HG03558 (cell line): ENCODE measurements around the gene PTBP3.
A peak's percentile ranks its signal among the peaks of the same experiment; 100 is the strongest.

Experiments
- ATAC-seq: cut with Tn5 transposase; IDR thresholded peaks from one replicate; pipeline ENCODE4 v1.9.1; 2021; ENCODE audit warnings: moderate number of reproducible peaks; ENCODE audit not compliant: unreplicated experiment; ENCODE audit errors: extremely low read depth

Gene PTBP3

GRCh38 chr9:112364761-112365160, 31.3 kb upstream of the PTBP3 start:
- ATAC-seq, result no peak

DNA sequence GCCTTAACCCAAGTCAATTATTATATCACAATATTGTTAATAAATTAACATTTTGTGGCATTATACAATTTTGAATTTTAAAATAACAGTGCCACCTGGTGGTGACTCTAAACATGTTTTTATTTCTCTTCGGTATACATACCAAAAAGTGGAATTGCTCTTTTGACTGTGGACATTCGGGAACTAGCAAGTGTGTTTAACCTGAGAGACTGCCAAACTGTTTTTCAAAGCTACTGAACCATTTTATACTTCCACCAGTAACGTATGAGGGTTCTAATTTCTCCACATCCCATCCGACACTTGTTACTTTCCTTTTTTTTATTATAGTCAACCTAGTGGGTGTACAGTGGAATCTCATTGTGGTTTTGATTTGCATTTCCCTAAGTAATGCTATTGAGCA, 28.2 kb upstream of the PTBP3 start:
- no peak for ATAC-seq

DNA sequence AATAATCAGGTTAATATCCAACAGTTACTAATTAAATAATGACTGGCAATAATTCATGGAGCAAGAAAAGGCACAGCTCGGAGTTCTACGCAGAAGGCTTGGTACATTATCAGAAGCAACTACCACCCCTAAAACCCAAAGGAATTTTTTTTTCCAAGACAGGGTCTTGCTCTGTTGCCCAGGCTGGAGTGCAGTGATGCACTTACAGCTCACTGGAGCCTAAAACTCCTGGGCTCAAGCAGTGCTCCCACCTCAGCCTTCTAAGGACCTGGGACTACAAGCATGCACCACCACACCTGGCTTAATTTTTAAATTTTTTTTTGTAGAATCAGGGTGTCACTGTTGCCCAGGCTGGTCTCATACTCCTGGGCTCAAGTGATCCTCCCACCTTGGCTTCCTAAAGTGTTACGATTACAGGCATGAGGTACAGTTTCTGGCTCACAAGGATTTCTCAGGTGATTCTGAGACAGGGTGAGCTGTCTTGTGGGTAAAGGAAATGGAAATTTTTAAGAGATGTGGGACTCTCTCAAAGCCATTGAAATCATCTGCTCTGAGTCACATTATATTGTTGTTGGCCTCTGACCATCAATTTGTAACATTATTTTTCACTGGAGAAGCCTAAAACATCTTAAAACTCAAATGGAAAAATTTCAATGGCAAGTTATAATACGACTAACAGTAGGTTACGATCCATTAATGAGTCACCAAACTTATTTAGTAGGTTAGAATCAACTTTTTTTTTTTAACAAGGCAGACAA, 26.8 kb upstream of the PTBP3 start:
- ATAC-seq, result no peak

DNA sequence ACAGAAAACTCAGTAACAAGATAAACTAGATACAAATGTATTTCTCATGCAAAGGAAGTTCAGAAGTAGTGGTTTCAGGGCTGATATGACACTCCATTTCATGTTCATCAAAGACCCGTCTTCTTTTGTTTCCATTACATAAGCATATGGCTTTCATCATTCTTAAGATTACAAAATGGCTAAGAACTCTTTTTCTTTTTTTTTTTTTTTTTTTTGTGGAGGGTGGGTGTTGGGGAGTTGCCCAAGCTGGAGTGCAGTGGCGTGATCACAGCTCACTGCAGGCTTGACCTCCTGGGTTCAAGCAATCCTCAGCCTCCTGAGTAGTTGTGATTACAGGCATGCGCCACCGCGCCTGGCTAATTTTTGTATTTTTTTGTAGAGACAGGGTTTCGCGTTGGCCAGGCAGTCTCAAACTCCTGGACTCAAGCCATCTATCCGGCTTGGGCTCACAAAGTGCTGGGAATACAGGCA, 22.0 kb upstream of the PTBP3 start:
- no peak for ATAC-seq

DNA sequence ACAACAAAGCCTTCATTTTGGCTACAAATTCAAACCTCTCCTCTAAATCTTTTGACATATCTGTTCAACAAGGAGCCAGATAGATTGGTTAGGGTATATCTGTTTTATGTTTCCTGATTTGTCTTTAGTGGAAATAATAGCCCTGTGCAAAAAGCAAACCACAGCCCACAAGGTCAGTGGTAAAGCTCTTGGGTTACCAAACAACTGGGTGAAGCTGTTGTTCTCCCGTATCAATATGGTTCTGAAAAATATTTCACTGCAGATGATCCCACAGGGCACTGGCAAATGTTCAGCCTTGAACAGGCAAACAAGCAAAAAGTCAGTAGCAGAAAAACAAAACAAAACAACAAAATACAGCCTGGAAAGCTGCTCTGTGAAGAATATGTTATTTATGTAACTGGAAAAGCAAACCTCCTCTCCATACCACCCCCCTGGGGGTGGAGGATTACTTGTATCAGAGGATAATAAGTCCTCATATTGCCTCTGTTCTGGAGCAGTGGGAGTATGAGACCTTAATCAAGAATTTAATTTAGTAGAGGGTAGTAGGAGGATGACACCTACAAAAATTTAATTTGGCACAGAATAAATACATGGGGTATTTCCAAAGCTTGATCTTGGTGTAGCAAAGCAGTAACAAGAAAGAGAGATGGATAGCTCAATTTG, 20.8 kb upstream of the PTBP3 start:
- ATAC-seq, result no peak

DNA sequence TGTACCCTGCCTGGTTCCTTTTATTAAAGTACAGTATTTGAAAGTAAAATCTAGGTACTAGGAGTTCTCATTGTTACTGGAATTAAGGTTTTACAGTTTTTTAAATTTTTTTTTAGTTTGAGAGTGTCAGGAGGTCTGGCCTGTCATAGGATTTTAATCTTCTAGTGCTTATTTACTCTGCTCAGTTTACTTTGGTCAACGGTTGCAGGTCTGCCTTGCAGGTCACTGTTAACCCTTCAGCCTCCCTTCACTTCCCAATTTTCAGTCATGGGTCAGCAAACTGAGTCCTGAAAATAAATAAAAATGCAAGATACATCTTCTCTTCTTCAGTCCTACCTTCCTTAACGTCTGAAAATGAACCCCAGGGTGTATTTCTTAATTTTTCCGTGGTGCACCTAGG, 18.8 kb upstream of the PTBP3 start:
- ATAC-seq, result no peak

GRCh38 chr9:112351184-112351583, 17.8 kb upstream of the PTBP3 start:
- ATAC-seq, result no peak

GRCh38 chr9:112349008-112349333, 15.6 kb upstream of the PTBP3 start:
- no peak for ATAC-seq

GRCh38 chr9:112348257-112349007, 15.0 kb upstream of the PTBP3 start:
- ATAC-seq, result no peak

DNA sequence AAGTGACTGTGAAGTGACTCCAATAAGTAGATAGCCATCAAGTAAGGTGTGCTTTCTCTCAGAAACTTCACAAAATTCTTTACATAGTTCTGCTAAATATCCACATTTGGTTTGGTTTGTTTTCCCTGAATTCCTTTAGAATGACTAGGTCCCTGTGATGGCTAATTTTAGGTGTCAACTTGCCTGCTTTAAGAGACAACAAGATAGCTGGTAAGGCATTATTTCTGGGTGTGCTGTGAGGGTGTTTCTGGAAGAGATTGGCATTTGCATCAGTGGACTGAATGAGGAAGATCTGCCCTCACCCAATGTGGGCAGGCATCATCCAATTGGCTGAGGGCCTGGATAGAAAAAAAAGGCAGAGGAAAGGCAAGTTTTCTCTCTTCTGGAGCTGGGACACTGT, 8.3 kb upstream of the PTBP3 start:
- ATAC-seq, result no peak

GRCh38 chr9:112339886-112340285, 6.5 kb upstream of the PTBP3 start:
- ATAC-seq, result no peak

- no peak for ATAC-seq
Observed at GRCh38 chr9:112338561-112338960, 5.1 kb upstream of the PTBP3 start.

- ATAC-seq, result no peak
Observed at GRCh38 chr9:112337547-112337946, 4.1 kb upstream of the PTBP3 start.

- ATAC-seq, result no peak
Observed at GRCh38 chr9:112334432-112334841, 1.0 kb upstream of the PTBP3 start.

DNA sequence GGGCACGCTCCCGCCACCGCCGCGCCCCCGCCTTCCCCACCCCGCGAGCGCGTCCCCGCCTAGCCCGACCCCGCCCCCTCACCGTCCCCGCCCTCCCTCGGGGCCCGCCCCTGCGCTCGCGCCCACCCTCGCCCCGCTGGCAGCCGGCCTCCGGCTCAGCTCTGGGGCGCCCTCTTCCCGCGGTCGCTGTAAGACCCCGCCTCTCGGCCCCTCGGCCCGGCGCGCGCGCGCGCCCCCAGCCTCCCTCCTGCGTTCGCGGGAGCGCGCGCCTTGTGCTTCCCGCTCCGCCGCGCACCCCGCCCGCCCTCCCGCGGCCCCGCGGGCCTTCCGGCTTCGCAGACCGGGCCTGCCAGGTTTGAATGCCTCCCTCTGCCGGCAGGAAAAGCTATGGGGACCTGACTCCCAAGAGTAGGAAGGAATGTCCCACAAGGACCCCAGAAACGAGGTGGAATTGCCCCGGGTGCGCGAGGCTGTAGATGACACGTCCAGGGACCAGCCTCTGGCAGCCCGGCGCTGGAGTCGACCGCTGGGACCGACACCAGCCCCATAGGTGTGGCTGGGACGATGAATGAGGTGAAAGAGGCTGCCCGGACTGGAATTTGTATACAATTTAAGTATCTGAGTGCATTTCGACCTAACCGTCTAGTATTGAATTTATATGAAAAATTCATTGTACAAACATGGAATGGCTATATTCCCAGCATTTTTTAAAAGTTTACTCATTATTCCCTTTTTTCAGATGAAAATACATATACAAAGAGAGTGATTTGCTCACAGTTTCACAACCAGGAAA, 416 bp upstream of the PTBP3 start:
- ATAC-seq, result peak; percentile 38

- ATAC-seq, result no peak
Observed at GRCh38 chr9:112332674-112332976, 794 bp downstream of the PTBP3 start.

- ATAC-seq, result no peak
Observed at GRCh38 chr9:112332214-112332613, 1.2 kb downstream of the PTBP3 start.

DNA sequence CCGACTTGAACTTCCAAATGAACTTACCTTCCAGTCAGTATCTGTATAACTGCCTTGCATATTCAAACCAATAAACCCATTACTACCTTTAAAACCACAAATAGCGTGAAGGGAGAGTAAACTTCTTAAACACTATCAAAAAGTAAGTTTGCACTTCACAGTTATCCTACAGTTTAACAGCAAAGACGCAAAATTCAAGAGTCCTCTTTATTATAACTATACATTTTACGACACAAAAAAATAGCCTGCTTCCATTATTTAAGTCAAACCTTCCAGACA, 1.8 kb downstream of the PTBP3 start:
- no peak for ATAC-seq

DNA sequence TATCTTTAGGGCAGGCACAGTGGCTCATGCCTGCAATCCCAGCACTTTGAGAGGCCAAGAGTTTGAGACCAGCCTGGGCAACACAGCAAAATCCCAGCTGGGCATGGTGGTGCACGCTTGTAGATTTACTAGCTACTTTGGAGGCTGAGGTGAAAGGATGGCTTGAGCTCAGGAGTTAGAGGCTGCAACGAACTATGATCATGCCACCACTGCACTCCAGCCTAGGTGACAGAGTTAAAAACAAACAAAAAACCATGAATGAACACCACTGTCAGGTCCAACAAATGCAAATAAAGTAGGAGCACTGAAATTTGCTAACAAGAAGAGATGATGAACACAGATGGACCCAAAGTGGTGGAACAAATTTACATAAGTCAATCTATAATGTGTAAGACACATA, 4.9 kb downstream of the PTBP3 start:
- ATAC-seq, result no peak

DNA sequence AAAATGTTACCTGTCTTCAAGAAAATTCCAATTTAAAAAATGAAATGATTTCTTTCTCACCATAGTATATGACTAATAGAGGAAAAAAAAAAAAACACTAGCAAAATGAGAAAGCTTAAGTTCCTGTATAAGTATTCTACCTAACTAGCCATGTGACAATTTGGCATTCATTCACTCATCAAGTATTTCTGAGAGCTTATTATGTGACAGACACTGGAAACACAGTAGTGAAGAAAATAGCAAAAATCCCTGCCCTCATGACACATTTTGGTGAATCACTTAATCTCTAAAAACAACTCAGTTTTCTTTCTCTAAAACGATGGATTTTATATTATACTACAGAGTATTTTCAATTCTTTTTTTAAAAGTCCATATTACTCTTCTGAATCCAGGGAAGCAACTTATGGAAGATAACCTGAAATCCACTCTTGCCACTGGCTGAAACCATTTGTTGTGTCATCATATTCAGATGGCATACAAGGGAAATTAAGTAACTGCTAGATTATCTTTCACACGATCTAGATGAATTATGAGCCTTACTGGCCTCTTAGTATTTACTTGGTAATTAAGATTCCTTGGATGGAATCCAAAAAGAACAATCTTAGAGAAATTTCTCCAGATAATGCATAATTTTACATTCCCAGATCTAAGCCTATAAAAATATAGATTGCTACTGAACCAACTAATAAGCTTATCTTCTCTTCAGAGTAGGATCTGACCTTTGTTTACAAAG, 5.5 kb downstream of the PTBP3 start:
- no peak for ATAC-seq
